ENCODE measurements around the gene KISS1.

The KISS1 gene

DNA sequence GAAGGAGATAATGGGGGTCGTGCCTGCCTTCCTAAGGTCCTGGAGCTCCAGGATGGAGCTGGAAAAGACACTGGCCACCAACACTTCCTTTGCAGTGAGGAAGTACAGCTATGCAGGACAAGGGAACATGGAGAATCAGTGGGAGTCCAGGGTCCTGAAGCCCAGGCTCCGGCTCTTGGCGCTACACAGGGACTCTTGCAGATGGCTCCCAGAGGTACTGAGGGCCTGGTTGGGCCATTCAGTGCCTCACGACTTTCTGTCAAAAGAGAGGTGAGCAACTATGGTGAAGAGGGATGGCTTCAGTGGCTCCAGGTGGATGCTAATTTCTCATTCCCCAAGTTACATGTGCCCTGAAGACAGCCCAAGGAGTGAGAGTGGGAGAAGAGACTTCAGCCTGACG lies 42.6 kb downstream of the KISS1 start:
- DNase-seq, result no peak

DNA sequence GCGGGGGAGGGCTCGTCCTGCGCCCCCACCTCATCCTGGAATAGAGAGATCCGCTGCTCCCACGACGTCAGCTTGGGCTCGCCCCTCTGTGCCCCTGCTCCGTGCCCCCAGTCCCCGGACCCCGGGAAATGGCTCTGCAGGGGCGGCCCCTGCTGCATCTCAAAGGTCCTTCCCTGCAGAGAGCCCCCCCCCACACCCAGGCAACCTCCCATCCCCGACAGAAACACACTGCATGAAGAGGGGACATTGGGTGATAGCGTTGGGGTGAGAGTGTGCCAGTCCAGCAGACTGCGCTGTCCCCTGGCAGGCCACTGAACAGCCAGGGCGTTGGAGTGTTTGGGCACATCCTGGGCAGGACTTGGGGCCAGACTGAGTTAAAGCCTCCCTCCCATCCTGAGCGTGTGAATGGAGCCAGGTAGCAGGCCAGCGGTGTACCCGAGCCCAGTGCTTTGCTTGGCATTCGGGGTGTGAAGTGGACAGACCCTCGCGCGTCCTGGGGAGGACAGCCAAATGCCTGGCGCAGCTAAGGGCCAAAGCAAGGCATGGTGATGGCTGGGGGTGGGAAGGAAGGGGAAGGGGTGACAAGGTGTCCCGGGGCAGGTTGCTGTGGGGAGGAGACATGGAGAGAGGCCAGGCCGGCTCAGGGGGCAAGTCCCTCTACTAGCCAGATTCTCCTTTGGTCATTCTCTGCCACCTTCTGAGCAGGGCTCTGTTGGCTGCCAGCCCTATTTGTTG lies 43.8 kb downstream of the KISS1 start:
- no peak for DNase-seq

GRCh38 chr1:204151552-204152309 lies 44.6 kb downstream of the KISS1 start, which contains the start of gene ETNK2:
TSS of gene ETNK2 (minus strand) at chr1:204152044. CDS start at chr1:204151852, 192 bp downstream.
- peak; percentile 82 for DNase-seq

DNA sequence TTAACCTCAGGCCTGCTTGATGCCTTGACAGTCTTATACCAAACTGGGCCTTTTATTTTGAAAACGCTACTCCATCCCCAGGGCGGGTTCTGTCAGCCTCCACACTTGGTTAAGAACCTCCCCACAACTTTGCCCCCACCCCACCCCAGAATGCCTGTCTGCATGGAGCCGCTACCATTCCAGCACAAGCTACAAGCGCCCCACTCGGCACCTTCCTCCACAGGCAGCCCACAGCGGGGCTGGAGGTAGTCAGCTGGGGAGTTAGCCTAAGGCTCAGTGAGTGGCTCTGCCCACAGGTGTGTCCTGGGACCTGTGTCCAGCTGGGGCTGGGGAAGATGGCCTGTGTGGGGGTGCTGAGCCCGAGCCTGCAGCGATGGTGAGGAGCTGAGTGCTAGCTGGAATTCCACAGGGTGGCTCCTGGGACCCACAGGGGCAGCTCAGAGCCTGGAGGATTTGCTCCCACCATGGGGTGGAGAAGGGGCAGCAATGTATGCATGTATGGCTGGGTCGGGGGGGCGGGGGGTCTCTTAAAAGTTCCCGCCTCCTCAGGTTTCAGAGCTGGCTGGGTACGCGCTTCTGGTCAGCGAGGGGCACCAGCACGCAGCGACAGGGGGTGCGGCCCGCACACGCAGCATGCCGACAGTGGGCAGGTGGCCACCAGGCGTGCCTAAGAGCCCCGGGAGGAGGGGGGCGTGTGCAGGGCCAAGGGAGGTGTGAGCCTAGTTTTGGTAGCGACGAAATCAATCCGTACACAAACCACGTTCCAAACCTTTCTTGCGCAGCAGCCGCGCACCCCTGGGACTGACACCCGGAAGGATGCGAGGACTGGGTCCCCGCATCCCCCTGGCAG lies 45.4 kb downstream of the KISS1 start:
- DNase-seq, result no peak

DNA sequence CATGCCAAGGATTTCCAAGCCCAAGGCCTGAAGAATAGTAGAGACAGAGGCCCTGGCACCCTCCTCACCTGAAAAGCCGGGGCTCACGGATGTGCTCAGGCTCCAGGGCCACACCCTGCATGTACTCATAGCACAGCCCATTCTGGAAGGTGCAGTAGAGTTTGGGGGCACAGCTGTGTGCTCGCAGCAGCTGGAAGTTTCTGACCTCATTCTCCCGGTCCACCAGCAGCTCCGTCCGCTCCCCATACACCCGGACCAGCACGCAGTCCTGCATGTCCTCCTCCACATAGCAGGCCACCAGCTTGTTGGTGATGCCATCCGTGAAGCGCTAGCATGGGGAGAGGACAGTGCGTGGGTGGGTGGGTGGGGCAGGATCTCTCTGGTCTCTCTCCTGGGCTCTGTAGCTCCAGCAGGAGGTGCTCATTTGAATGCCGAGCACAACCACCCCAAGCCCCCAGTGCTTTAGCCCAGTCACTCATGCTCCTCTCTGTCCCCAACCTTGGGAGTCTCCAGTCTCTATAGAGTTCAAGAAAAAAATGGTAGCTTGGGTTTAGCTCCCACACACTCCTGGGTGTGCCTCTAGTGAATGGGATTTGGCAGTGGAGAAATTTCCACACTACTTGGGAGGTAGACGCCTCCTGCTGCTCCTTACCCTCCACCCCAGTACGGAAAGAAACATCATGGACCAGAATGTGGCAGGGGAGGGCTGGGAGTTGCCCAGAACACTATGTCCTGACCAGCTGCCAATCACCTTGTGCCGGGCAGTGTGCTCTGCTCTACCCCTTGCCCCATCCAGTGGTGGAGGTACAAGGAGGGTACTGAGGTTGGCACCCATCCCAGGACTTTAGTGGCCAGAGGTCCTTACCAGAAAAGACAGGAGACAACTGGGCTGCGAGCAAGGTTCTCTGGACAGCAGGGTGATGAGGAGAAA lies 46.4 kb downstream of the KISS1 start:
- DNase-seq, result no peak

DNA sequence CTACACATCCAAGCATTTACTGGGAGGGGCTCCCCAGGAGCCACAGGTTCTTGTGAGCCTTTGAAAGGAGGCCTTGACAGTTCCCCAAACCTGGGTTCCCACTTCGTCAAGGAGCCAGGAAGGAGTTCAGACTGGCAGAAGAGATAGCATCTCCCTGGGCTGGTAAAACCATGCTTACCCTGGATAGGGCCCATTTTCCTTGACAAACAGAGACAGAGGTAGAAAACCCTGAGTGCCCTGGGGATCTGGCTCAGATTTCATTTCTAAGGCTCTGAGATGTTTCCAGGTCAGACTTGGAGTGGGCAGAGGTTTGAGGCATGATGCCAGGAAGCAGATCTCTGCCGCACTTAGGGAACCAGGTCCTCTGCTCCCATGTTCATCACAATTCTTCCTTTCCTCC lies 47.2 kb downstream of the KISS1 start:
- DNase-seq, result no peak

DNA sequence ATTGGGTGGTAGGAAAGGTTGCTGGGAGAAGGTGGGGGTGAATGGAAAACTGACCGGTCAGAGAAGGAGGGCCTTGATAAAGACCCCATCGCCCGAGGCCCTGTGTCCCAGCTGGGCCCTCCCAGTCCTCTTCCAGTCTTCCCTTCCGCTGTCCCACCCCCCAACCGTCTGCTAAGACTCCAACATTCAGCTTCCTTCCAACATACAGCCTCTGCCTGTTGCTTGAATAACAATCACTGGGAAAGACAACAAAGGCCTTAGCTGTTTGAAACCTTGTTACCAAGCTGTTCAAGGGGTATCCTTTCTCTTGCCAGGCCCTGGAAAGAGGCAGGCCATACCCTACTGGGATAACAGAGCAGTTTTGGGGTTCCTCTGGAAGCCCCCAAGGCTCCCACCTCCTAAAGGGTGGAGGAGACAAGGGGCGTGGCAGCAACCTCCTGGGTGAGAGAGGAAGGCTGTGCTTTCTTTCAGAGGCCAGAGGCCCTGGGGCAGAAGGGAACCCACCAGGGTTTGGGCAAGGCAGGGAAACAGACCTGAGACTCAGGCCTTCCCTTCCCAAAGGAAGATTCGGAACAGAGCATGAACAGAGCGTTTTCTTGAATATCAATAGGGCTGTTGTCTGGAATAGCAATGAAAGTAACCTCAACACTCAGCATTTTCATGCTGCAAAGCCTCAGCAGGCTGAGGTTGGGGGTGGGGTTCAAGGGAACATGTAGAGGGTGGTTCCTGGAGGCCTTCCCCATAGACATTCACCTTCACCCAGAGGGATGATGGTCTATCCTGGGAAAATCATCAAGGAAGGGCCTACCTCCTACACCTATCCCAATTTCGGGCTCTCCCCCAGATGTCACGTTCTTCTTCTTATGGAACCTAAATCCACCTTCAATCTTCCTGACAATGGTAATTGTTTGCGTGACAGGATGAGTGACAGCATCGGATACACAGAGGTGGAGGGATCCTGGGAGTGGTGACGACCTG lies 48.6 kb downstream of the KISS1 start:
- no peak for DNase-seq

DNA sequence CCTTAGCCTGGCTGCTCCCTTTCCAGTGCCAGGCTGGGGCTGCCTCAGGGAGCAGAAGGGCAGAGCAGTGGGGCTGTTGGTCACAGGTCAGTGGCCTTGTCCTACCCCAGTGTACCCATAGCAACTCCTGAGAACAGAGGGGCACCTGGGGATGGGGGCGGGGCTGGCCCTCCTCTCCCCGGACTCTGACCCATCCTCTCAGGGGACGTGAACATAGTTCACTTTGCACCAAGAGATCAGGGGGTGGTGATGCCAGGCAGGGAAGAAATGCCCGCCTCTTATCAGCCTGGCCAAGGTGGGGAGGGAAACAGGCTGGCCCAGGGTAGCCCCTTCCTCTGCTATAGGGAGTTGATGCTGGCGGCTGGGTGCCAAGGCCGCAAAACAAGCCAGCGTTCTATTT lies 49.3 kb downstream of the KISS1 start:
- no peak for DNase-seq

- DNase-seq, result no peak
Measured at GRCh38 chr1:204146309-204146708, 50.0 kb downstream of the KISS1 start.

DNA sequence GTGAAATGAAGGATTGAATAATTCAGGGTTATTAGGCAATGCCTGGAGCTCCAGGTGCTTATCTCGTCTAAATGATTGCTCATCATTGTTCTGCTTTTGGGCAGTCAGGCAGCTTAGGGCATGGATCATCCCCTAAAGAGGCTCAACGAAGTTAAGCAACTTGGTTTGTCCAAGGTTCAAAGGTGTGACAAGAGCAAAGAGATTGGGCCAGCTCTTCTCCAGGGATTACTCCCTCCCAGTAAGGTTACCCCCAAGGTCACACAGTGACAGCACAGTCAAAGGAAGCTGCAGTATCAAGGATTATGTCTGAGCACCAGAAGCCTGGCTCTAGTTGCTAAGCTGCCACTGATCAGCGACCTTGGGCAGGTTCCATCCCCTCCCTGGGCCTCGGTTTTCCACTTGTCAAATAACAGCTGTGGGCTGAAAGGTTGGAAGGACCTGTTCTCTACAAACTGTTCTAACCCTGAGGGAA lies 51.2 kb downstream of the KISS1 start:
- DNase-seq, result no peak

DNA sequence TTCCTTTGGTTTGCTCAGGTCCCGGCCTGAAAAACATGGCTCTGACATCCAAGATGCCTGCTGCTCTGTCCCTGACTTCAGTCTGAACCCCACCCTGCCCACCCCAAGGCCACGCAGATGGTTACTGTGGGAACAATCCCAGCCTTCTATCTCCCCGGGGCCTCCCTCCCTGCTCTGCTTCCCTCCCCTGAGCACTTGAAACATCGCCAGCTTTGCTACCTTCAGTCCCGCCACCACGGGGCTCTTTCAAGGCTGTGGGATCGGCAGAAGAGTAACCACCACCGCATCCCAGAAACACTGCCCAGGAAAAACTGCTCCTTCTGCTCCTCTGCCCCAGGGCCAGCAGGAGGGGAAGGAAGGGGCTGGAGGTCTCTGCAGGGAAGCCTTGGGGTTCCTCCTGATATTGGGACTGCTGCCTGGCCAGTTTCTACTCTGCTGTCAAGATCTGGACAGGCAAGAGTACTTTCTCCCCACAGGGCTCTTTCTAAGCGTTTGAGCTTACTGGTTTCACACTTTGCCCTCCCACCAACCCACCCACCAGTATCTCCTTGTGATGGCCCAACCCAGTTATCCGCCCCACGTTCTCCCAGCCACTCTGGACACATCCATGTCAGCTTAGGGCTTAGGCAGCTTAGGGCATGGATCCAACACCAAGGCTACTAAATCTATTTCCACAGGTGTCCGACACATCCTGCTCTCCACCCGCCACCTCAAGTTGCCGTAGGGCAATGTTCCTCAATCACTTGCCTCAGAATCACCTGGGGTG lies 52.8 kb downstream of the KISS1 start:
- DNase-seq, result no peak

DNA sequence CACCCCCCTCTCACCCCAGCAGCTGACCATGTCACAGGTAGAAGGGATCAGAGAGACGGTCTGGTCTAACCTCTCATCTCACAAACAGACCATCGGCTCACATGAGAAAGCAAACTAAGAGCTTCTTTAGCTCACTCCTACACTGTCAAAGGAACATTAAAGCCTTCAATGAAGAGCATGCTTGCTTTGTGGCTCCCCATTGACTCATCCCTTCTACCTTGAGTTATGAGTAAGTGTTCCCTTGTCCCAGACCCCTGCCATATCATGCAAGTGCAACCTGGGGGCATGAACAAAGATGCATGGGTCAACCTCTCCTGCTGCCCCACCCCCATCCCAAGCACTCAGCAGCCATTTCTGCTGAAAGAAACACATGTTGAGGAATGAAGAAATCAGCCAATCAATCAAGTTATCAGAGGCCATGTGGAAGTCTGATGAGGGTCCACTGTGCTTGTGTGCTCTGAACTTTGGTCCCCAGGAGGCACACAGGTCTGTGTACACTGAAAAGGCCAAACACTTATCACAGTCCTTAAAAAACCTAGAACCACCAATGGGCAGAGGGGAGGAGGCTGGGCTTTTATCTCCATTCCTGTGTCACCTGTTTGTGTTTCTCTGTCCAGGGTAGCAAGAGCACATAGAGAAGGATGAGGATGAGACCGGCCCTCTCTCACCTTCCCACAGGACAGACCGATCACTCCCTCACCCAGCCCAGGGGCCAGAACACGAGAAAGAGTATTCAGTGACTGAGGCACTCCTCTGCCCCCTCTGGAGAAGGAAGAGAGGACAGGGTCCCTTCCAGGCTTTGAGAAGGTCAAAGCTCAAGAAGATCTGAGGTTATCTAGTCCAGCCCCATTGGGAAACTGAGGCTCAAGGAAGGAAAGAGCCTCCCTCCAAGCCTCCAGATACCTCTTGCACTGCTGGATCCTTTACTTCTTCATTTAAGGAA lies 54.0 kb downstream of the KISS1 start:
- DNase-seq, result no peak

- DNase-seq, result no peak
Measured at GRCh38 chr1:204141131-204141530, 55.2 kb downstream of the KISS1 start.

Data from NCI-H1092 treated with DMSO at 0.1 percent for 48 hours (cell line).